OCI-LY7 (cell line): ENCODE measurements around the gene HS3ST1. TPM values are rescaled to one million over a fixed set of nuclear protein-coding genes. Genes with fewer than 3 reads are reported as not detected.

Experiments
- BruUV-seq: library from RNA; stranded (reverse); fragments of 400-500 nt; replicated peaks from 2 replicates; lab custom pipeline; 2021; lab: Mats Ljungman, UMichigan
- CTCF ChIA-PET: fragments of 300-600 bp; sonication (Branson Sonifier 250); formaldehyde crosslinking; loops from one replicate; lab custom pipeline; 2022; ENCODE audit warnings: antibody characterized with exemption; ENCODE audit not compliant: unreplicated experiment; lab: Charles Lee
- POLR2A ChIA-PET: fragments of 300-600 bp; sonication (Branson Sonifier 250); formaldehyde crosslinking; loops from one replicate; lab custom pipeline; 2022; ENCODE audit warnings: antibody characterized with exemption; lab: Charles Lee
- DNase-seq: peaks from one replicate; pipeline ENCODE4 v3.0.0-alpha.2; 2015; ENCODE audit warnings: low spot score
- H2AFZ ChIP-seq: fragments of 200-600 bp; sonication (generic), shearing (Covaris generic); 2 replicates; pipeline ENCODE4 v1.6.1; 2014; ENCODE audit warnings: mild to moderate bottlenecking, antibody characterized with exemption, low read length, moderate library complexity
- H3K27ac ChIP-seq: fragments of 200-600 bp; sonication (generic); 2 replicates; pipeline ENCODE4 v1.5.1; 2014; ENCODE audit warnings: mixed run types, low read depth, mild to moderate bottlenecking, moderate library complexity, low read length, inconsistent platforms; ENCODE audit not compliant: poor library complexity, severe bottlenecking
- H3K36me3 ChIP-seq: fragments of 200-600 bp; sonication (generic); 2 replicates; pipeline ENCODE4 v1.6.1; 2014; ENCODE audit warnings: mild to moderate bottlenecking, antibody characterized with exemption, low read length, moderate library complexity, mixed read lengths; ENCODE audit not compliant: insufficient read depth
- H3K4me1 ChIP-seq: fragments of 200-600 bp; sonication (generic); 2 replicates; pipeline ENCODE4 v1.5.1; 2014; ENCODE audit warnings: mild to moderate bottlenecking, low read length; ENCODE audit not compliant: insufficient read depth, poor library complexity, severe bottlenecking
- H3K4me2 ChIP-seq: fragments of 200-600 bp; sonication (generic); 2 replicates; pipeline ENCODE4 v1.6.1; 2014; ENCODE audit warnings: mild to moderate bottlenecking, low read length
- H3K4me3 ChIP-seq: fragments of 200-600 bp; sonication (generic); 2 replicates; pipeline ENCODE4 v1.5.1; 2014; ENCODE audit warnings: mild to moderate bottlenecking, low read depth, low read length; ENCODE audit not compliant: poor library complexity, severe bottlenecking
- H3K79me2 ChIP-seq: fragments of 200-600 bp; sonication (generic); 2 replicates; pipeline ENCODE4 v1.6.1; 2016; ENCODE audit warnings: low read depth, mild to moderate bottlenecking, low read length, moderate library complexity, mixed read lengths; ENCODE audit not compliant: insufficient read depth
- H3K9me2 ChIP-seq: fragments of 200-600 bp; sonication (generic); 2 replicates; pipeline ENCODE4 v1.6.1; 2016; ENCODE audit warnings: mild to moderate bottlenecking, low read length, mixed read lengths; ENCODE audit not compliant: insufficient read depth
- H3K9me3 ChIP-seq: fragments of 200-600 bp; sonication (generic); 2 replicates; pipeline ENCODE4 v1.6.1; 2014; ENCODE audit warnings: mild to moderate bottlenecking, mixed run types, low read length, mixed read lengths
- H4K20me1 ChIP-seq: fragments of 200-600 bp; sonication (generic); 2 replicates; pipeline ENCODE4 v1.6.1; 2014; ENCODE audit warnings: mild to moderate bottlenecking, antibody characterized with exemption, low read length, moderate library complexity, mixed read lengths; ENCODE audit not compliant: insufficient read depth
- CTCF ChIP-seq: fragments of 200-600 bp; sonication (generic); conservative IDR thresholded peaks from 2 replicates; pipeline ENCODE4 v1.5.1; 2014; ENCODE audit warnings: mild to moderate bottlenecking, antibody characterized with exemption, low read length, moderate library complexity, mixed read lengths
- EZH2phosphoT487 ChIP-seq: fragments of 200-600 bp; sonication (generic); IDR thresholded peaks from 2 replicates; pipeline ENCODE4 v1.6.1; 2018; ENCODE audit warnings: low read depth, borderline replicate concordance, mild to moderate bottlenecking, mixed run types, antibody characterized with exemption, low read length, moderate library complexity, mixed read lengths
- intact Hi-C: fragments of 100-400 bp; cut with micrococcal nuclease; formaldehyde crosslinking; loops from one replicate; pipeline ENCODE4 v1.10.0; 2022; ENCODE audit not compliant: unreplicated experiment
- total RNA-seq, 2 experiments: library from RNA; depleted of rRNA in 1 of 2; stranded (reverse); fragments of >200 nt in 1 of 2; shearing (Covaris generic) in 1 of 2; gene quantifications; 2 replicates each; pipeline ENCODE4 v1.2.3, GENCODE V29; 2014 to 2022

Gene HS3ST1
- total RNA-seq, 2 experiments from 2014 or later: not detected

- no peak for DNase-seq
- intact Hi-C loops: no loop called here
- no peak overlapping the region for H3K27ac ChIP-seq
- no peaks in the 10 kb centered on the region for H4K20me1 ChIP-seq
- POLR2A ChIA-PET: no interaction called here
- no peaks in the 10 kb centered on the region for H3K4me1 ChIP-seq
- no peak overlapping the region for H3K4me2 ChIP-seq
- no TSS peak for BruUV-seq
- H3K36me3 ChIP-seq: no peaks in the 10 kb centered on the region
- no peak overlapping the region for H2AFZ ChIP-seq
- CTCF ChIA-PET: no interaction called here
- no peaks in the 10 kb centered on the region for H3K79me2 ChIP-seq
- H3K4me3 ChIP-seq: no peak overlapping the region
- H3K9me2 ChIP-seq: no peaks in the 10 kb centered on the region
- no peaks in the 10 kb centered on the region for H3K9me3 ChIP-seq
- no peak for TF ChIP-seq EZH2phosphoT487
- TF ChIP-seq CTCF: no peak
Measured at GRCh38 chr4:11441194-11441556, 12.5 kb upstream of the HS3ST1 start.

- Histone ChIP-seq H2AFZ (no peak overlapping the region), H3K4me2 (no peak overlapping the region), H3K36me3 (no peaks in the 10 kb centered on the region), H4K20me1 (no peaks in the 10 kb centered on the region), H3K9me3 (no peaks in the 10 kb centered on the region), H3K79me2 (no peaks in the 10 kb centered on the region), H3K9me2 (no peaks in the 10 kb centered on the region), H3K4me1 (no peaks in the 10 kb centered on the region), H3K27ac (no peak overlapping the region), H3K4me3 (no peak overlapping the region)
- no TSS peak for BruUV-seq
- TF ChIP-seq CTCF (no peak), EZH2phosphoT487 (no peak)
- POLR2A ChIA-PET: no interaction called here
- DNase-seq: no peak
- intact Hi-C loops: no loop called here
- CTCF ChIA-PET: no interaction called here
Measured at GRCh38 chr4:11440481-11441193, 11.9 kb upstream of the HS3ST1 start.

GRCh38 chr4:11439836-11440235, 11.1 kb upstream of the HS3ST1 start:
- H3K79me2 ChIP-seq: no peaks in the 10 kb centered on the region
- no peak overlapping the region for H3K4me3 ChIP-seq
- H3K27ac ChIP-seq: no peak overlapping the region
- H4K20me1 ChIP-seq: no peaks in the 10 kb centered on the region
- H3K9me3 ChIP-seq: no peaks in the 10 kb centered on the region
- POLR2A ChIA-PET: no interaction called here
- H3K36me3 ChIP-seq: no peaks in the 10 kb centered on the region
- intact Hi-C loops: no loop called here
- TF ChIP-seq CTCF: no peak
- no peak for TF ChIP-seq EZH2phosphoT487
- no peaks in the 10 kb centered on the region for H3K4me1 ChIP-seq
- H3K4me2 ChIP-seq: no peak overlapping the region
- H2AFZ ChIP-seq: no peak overlapping the region
- no peak for DNase-seq
- BruUV-seq: no TSS peak
- H3K9me2 ChIP-seq: no peaks in the 10 kb centered on the region
- CTCF ChIA-PET: no interaction called here
